ENCODE data around the gene RTL1. TPM values are rescaled to one million over a fixed set of nuclear protein-coding genes. Genes with fewer than 3 reads are reported as not detected.

RTL1 gene
- polyA plus RNA-seq, 3 donors: 0.01 TPM; not detected in 2

DNA sequence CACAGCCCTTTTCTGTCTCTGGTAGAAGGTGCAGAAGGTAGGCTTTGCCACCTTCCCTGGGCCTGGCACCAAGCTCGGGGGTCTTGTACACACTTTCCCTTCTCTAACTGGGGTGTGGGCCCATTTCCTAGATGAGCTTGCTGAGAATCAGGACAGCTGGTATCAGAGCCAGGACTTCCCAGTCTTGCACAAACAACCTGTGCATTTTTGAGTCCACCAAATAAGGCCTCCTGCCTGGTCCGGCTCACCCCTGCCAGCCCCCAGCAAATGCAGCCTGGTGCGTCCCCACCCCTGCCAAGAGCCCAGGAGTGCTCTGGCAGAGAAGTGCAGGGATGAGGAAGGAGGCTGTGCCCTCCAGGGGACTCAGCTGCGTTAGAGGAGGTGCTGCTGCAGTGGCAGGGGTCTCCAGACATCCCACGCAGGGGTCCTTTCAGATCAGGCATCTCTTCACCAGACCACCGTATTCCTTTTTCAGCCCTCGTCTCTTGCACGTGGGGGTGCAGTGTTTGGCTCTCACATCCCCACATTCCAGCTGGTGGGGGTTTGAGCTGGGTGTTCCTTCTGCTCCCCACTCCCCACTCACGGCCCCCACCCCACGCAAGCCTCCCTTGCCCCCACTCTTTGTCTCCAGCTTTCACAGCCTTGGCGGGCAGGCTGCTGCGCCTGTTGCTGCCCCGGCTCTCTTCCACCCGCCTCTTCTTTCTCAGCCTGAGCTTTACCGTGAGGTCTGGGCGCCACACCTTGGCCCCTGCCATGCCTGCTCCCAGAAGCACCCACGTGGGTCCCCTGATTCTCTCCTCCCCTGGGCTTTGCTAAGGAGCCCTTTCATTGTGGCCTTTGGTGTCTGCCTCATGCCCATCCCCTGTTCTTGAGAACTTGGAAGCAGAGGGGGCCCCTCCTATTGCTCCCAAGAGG, 45.3 kb downstream of the RTL1 start:
- 78 to 82% (median 80%) methylated on average over 17 of the region's 17 CpGs for WGBS, 3 donors
- H3K27ac ChIP-seq (ENCODE audit: low read depth, low read length): no peak overlapping the region

DNA sequence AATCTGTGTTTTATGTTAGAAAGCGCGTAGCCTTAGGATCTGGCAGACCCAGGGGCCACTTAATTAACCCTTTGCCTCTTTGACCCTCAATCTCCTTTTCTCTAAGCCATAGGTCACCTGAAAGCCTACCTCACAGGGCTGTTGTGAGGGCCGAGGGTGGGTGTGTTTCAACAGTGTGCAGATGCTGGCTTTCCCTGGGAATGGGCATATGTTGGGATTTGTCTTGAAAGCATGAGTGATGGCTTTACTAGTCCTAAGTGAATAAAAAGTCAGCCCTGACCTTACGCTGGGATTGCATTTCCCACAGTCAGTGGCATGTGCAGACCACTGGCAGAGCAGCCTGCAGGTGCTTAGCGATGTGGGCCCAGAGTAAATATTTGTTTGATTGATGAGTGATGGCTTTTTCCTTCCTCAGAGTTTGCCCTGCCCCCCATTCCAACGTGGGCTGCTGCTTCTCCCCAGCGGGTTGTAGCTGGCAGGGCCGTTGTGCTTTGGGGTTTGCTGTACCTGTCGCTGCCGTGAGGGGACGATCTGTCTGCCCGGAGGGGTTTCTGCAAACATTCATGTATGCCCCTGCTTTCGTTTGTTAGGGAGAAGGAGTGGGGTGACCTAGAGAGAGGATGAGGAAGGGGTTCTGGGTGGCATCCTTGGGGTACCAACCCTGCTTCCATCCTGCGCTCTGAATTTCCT, 46.1 kb downstream of the RTL1 start:
- no peak overlapping the region for H3K27ac ChIP-seq (ENCODE audit: low read depth, low read length)
- whole genome bisulfite sequencing, 3 donors: 54 to 73% (median 67%) methylated on average over 14 of the region's 14 CpGs

GRCh38 chr14:100856056-100856950, 47.2 kb downstream of the RTL1 start:
- no peak overlapping the region for H3K27ac ChIP-seq (ENCODE audit: low read depth, low read length)

DNA sequence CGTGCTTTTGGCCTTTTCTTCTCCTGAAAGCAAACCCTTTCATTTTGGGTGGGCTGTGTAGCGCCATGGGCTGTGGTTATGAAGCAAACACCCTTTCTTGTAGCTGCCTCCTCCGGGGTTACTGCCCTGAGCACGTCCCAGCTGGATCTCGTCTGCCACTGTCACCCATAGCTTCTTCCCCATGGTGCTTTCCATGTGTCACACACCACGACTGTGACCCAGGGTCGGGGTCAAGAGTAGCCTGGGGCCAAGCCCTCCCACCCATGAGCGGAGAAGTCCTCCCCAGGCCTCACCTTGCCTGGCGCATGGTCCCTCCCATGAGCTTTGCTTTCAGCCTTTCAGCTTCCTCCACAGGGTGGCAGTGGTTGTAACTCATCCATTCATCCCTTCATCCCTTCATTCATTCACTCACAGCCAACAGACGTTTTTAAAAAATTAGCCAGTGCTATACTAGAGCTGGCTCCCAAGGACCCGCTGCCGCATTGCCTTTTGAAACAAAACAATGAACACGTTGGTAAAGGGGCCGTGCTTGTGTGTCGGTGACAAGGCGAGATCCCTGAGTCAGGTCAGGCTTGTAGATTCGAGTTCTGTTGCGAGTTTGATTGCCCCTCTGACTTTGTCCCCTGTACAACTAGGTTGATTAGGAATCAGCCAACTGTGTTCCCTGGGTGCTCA, 48.1 kb downstream of the RTL1 start:
- no peak overlapping the region for H3K27ac ChIP-seq (ENCODE audit: low read depth, low read length)
- 82 to 87% (median 84%) methylated on average over 18 of the region's 18 CpGs for WGBS, 3 donors

More at GRCh38 chr14:100856056-100856950, 47.2 kb downstream of the RTL1 start:
- WGBS, 3 donors: 81 to 87% (median 85%) methylated on average over 20 of the region's 20 CpGs

GRCh38 chr14:100854435-100854834, 49.1 kb downstream of the RTL1 start:
- H3K27ac ChIP-seq (ENCODE audit: low read depth, low read length): no peak overlapping the region
- WGBS, 3 donors: 92 to 95% (median 95%) methylated on average over 5 of the region's 5 CpGs

- WGBS, 3 donors: 76 to 82% (median 81%) methylated on average over 14 of the region's 14 CpGs
- H3K27ac ChIP-seq (ENCODE audit: low read depth, low read length): no peak overlapping the region
Observed at GRCh38 chr14:100851946-100852620, 51.4 kb downstream of the RTL1 start.

DNA sequence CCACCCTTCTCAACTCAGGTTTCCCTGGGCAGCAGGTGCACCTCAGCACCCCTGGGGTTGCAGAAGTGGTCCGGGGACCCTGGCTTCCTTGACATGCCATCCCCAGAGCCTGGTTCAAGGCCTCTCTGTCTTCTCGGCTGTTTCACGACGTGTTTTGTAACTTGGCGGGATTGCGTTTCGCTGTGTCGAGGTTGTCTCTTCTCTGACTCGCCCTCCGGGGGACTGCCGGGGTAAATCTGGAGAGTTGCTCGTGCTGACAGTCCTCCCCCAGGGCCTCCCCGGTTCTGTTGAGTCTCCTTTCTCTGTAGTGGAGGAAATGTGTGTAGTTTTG, 52.0 kb downstream of the RTL1 start:
- no peak overlapping the region for H3K27ac ChIP-seq (ENCODE audit: low read depth, low read length)
- 73 to 83% (median 77%) methylated on average over 13 of the region's 13 CpGs for WGBS, 3 donors

- H3K27ac ChIP-seq (ENCODE audit: low read depth, low read length): no peak overlapping the region
- WGBS, 3 donors: 44 to 67% (median 57%) methylated on average over 8 of the region's 8 CpGs
Observed at GRCh38 chr14:100850841-100851585, 52.5 kb downstream of the RTL1 start.

GRCh38 chr14:100849115-100849781, 54.3 kb downstream of the RTL1 start:
- WGBS, 3 donors: 25 to 55% (median 28%) methylated on average over 8 of the region's 8 CpGs

DNA sequence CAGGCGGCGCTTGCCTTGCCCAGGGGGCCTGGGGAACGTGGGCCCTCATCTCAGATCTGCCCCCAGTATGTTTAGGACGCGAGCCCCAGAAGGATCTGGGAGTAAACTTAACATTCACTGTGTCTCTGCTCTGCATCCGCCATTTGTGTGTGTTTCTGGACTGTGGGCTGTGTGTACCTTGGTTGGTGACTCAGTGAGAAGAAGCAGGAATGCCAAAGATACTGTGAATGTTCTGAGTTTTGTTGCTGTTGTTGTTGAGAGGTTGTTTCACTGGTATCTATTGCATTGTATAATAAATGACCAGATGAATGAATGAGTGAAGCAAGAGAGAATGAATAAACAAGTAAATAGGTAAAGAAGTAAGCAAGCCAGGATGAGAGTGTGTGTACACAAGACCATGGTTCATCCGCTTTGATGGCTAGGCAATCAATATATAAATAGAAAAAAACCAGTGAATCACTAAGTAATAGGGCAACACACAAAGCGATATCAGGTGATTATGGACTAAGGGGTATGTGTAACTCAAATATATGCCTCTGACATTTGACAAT, 57.1 kb downstream of the RTL1 start:
- WGBS, 3 donors: 94 to 96% (median 95%) methylated on average over 8 of the region's 8 CpGs
- no peak overlapping the region for H3K27ac ChIP-seq (ENCODE audit: low read depth, low read length)

More at GRCh38 chr14:100849115-100849781, 54.3 kb downstream of the RTL1 start:
- H3K27ac ChIP-seq (ENCODE audit: low read depth, low read length): no peak overlapping the region

DNA sequence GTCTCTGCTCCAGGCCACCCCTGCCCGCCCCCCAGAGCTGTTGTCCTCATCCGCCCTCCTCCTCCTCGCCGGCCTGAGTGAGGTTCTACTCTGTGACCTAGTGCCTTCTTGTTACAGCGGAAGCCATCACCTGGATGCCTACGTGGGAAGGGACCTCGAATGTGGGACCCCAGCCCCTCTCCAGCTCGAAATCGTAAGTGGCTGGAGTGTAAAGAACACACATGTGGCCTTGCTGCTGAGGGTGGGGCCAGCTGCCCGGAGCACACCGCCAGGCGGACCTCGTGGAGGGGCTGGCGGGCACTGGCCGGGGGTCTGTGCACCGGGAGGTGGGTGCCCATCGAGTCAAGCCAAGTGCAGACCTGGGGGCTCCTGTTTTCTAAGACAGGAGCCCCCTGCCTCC, 58.2 kb downstream of the RTL1 start:
- no peak overlapping the region for H3K27ac ChIP-seq (ENCODE audit: low read depth, low read length)

DNA sequence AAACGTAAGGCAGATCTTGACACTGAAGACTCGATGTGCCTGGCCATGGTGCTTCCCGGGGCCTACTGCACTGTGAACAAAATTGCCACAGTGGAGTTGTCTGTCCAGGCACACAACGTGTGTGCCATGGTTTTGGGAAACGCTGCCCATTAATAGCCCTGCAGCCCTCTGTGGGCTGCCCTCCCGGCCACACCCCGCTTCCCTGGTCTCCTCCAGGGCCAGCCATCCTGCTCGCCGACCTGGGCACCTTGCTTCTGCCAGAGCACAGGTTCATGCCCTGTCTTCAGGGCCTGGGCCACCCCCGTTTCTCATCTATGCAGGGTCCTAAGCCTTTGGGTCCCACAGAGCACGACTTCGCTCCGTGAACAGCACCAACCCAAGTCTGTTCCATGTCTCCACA, 58.7 kb downstream of the RTL1 start:
- 82 to 94% (median 92%) methylated on average over 13 of the region's 13 CpGs for WGBS, 3 donors
- no peak overlapping the region for H3K27ac ChIP-seq (ENCODE audit: low read depth, low read length)

More for the DNA sequence above, 58.2 kb downstream of the RTL1 start:
- WGBS, 3 donors: 89 to 96% (median 91%) methylated on average over 17 of the region's 17 CpGs

GRCh38 chr14:100844421-100844820, 59.1 kb downstream of the RTL1 start:
- H3K27ac ChIP-seq (ENCODE audit: low read depth, low read length): no peak overlapping the region
- 62 to 89% (median 81%) methylated on average over 9 of the region's 9 CpGs for WGBS, 3 donors

- WGBS, 3 donors: 61 to 82% (median 78%) methylated on average over 3 to 4 of the region's 4 CpGs
- no peak overlapping the region for H3K27ac ChIP-seq (ENCODE audit: low read depth, low read length)
Observed at GRCh38 chr14:100844082-100844408, 59.5 kb downstream of the RTL1 start.

DNA sequence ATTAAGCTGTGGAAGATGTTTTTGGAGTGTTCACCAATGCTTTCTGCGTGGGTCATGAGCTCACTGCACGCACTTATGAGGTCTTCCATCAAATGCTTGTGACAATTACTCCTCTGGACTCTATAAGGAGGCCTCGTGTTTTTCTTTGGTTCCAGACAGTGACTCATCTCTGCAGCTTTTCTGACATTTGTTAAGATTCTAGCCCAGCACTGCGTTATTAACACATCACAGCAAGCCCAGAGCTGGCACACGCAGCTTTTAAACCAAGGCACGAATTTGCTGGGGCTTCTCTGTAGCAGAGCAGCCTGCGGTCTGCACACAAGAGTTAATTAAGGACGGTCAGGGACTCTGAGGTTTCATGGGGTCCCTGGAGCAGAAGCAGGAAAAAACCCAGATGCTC, 60.7 kb downstream of the RTL1 start:
- no peak overlapping the region for H3K27ac ChIP-seq (ENCODE audit: low read depth, low read length)
- 40 to 73% (median 47%) methylated on average over 8 of the region's 8 CpGs for WGBS, 3 donors

- 62 to 75% (median 66%) methylated on average over 15 of the region's 15 CpGs for WGBS, 3 donors
- no peak overlapping the region for H3K27ac ChIP-seq (ENCODE audit: low read depth, low read length)
Observed at GRCh38 chr14:100841761-100842403, 61.6 kb downstream of the RTL1 start.

Data from adipose tissue (tissue), 3 donors.